K562 (cell line): ENCODE measurements around the gene MAP3K6. TPM values are rescaled to one million over a fixed set of nuclear protein-coding genes. Genes with fewer than 3 reads are reported as not detected.

ENCODE experiments used
- CTCFL ChIP-seq: IDR thresholded peaks from 2 replicates; pipeline ENCODE4 v1.6.1; 2011; ENCODE audit warnings: borderline replicate concordance, low read depth, mild to moderate bottlenecking, moderate library complexity, low read length; ENCODE audit not compliant: insufficient read depth, poor library complexity, severe bottlenecking
- MGA ChIP-seq: fragments of 450-650 bp; IDR thresholded peaks from 2 replicates; pipeline ENCODE4 v1.6.1; 2016; ENCODE audit warnings: mild to moderate bottlenecking, moderate library complexity
- TBL1XR1 ChIP-seq, 2 experiments: IDR thresholded peaks; 2 replicates each; pipeline ENCODE4 v1.6.1; 2012; ENCODE audit warnings: improper control_type of control experiment in 2 of 2, low read length in 2 of 2, mild to moderate bottlenecking in 1 of 2
- TOE1 ChIP-seq, 2 experiments: fragments of 450-650 bp in 1 of 2; sonication (generic) in 1 of 2; formaldehyde crosslinking in 1 of 2; IDR thresholded peaks; 2 replicates each; pipeline versions ENCODE4 v1.7.1 to v1.8.0; 2016 to 2022; ENCODE audit warnings: borderline replicate concordance in 2 of 2, mild to moderate bottlenecking in 2 of 2, antibody characterized with exemption in 1 of 2, inconsistent platforms in 1 of 2, low read depth in 1 of 2, missing genetic modification reagents in 1 of 2, moderate library complexity in 1 of 2
- polyA plus RNA-seq, 8 experiments: library from polyadenylated mRNA; depleted of rRNA in 4 of 8; stranded (reverse) in 5 of 8; unstranded in 3 of 8; fragments of >200 nt; fragmentation: Nextera tagmentation in 2 of 8; fragmentation: Illumina TruSeq in 1 of 8; extraction: Ambion mirVana in 2 of 8; extraction: Trizol in 1 of 8; gene quantifications; 2 replicates each; pipeline versions ENCODE4 v1.2.1 to v1.2.3, GENCODE V29; 2011 to 2014; ENCODE audit warnings: inconsistent platforms in 1 of 8, missing spikeins in 1 of 8
- total RNA-seq, 7 experiments: library from RNA; depleted of rRNA in 6 of 7; stranded (reverse); fragments of >200 nt in 6 of 7; fragmentation: Illumina TruSeq in 2 of 7; extraction: Trizol in 2 of 7; gene quantifications; 2 replicates each; pipeline versions ENCODE4 v1.2.1 to v1.2.3, GENCODE V29; 2011 to 2021; ENCODE audit warnings: low replicate concordance in 1 of 7

The MAP3K6 gene
- total and polyA plus RNA-seq, 9 of the 15 experiments (the other 6 are each of a cell fraction or from before 2014, with no cell fraction given), result 0.99 to 21.9 (median 7.0) TPM

- no peak for TF ChIP-seq MGA
- TF ChIP-seq TBL1XR1 (IDR thresholded peaks at IDR 0.05; ENCODE audit: low read length in 2 of 2), result peak in 1 of 2 experiments; percentile 56; a peak in 3 of 4 replicates
- TF ChIP-seq TOE1 (IDR thresholded peaks at IDR 0.05; ENCODE audit: borderline replicate concordance), result peak; percentile 90
- peak; percentile 83; the same call in 1 of the 2 replicates for TF ChIP-seq TOE1 (CRISPR knock-in tag; IDR thresholded peaks at IDR 0.05; ENCODE audit: borderline replicate concordance, low read depth)
- TF ChIP-seq CTCFL, result peak; percentile 19
Measured at GRCh38 chr1:27321813-27322568, 44.8 kb downstream of the MAP3K6 start, which contains the start of gene TMEM222 (continued).
